SK-N-SH treated with all-trans-retinoic acid at 6 μM for 48 hours (cell line): Measurements from ENCODE around the gene NPEPL1.

Source experiments
- ATAC-seq: fragments of 200-7000 bp; cut with Tn5 transposase; 3 replicates; pipeline ENCODE4 v1.9.1; 2020; ENCODE audit warnings: mild to moderate bottlenecking, moderate library complexity
- ARNTL ChIP-seq: fragments of 450-650 bp; formaldehyde crosslinking; IDR thresholded peaks from 2 replicates; pipeline ENCODE4 v1.5.0; 2020; ENCODE audit warnings: low read depth, mild to moderate bottlenecking, moderate library complexity, borderline replicate concordance
- BACH2 ChIP-seq: fragments of 250-450 bp; sonication (Bioruptor Pico); IDR thresholded peaks from 2 replicates; pipeline ENCODE4 v1.9.0; 2021; ENCODE audit warnings: mild to moderate bottlenecking, borderline replicate concordance
- CREB5 ChIP-seq: fragments of 250-450 bp; sonication (Bioruptor Pico); IDR thresholded peaks from 2 replicates; pipeline ENCODE4 v1.5.1; 2020; ENCODE audit warnings: low read depth, mild to moderate bottlenecking, moderate library complexity
- CSDC2 ChIP-seq: fragments of 250-450 bp; sonication (Bioruptor Pico); IDR thresholded peaks from 2 replicates; pipeline ENCODE4 v1.5.0; 2020; ENCODE audit warnings: mild to moderate bottlenecking, moderate library complexity
- GLIS3 ChIP-seq: fragments of 250-450 bp; sonication (Bioruptor Pico); IDR thresholded peaks from 2 replicates; pipeline ENCODE4 v1.5.0; 2020; ENCODE audit warnings: mild to moderate bottlenecking, moderate library complexity
- ISL1 ChIP-seq: fragments of 250-450 bp; sonication (Bioruptor Pico); IDR thresholded peaks from 2 replicates; pipeline ENCODE4 v2.1.2; 2022; ENCODE audit warnings: mild to moderate bottlenecking, moderate library complexity
- OSR1 ChIP-seq: fragments of 250-450 bp; sonication (Bioruptor Pico); IDR thresholded peaks from 2 replicates; pipeline ENCODE4 v1.8.0; 2022; ENCODE audit warnings: moderate library complexity, mild to moderate bottlenecking, inconsistent platforms
- PATZ1 ChIP-seq: fragments of 250-450 bp; sonication (Bioruptor Pico); IDR thresholded peaks from 2 replicates; pipeline ENCODE4 v1.8.0; 2020; ENCODE audit warnings: mild to moderate bottlenecking, moderate library complexity, borderline replicate concordance
- POU6F1 ChIP-seq: fragments of 250-450 bp; sonication (Bioruptor Pico); IDR thresholded peaks from 2 replicates; pipeline ENCODE4 v1.8.0; 2021; ENCODE audit warnings: low read depth, mild to moderate bottlenecking, moderate library complexity, borderline replicate concordance
- PPARA ChIP-seq: fragments of 250-450 bp; sonication (Bioruptor Pico); IDR thresholded peaks from 2 replicates; pipeline ENCODE4 v1.5.0; 2020; ENCODE audit warnings: mild to moderate bottlenecking, borderline replicate concordance
- RARB ChIP-seq: fragments of 250-450 bp; sonication (Bioruptor Pico); IDR thresholded peaks from 2 replicates; pipeline ENCODE4 v1.8.0; 2021; ENCODE audit warnings: mild to moderate bottlenecking, moderate library complexity
- SNAI2 ChIP-seq: fragments of 250-450 bp; sonication (Bioruptor Pico); IDR thresholded peaks from 2 replicates; pipeline ENCODE4 v1.5.0; 2020; ENCODE audit warnings: mild to moderate bottlenecking, moderate library complexity
- TCF4 ChIP-seq: fragments of 250-450 bp; sonication (Bioruptor Pico); IDR thresholded peaks from 2 replicates; pipeline ENCODE4 v1.8.0; 2021; ENCODE audit warnings: mild to moderate bottlenecking, moderate library complexity, borderline replicate concordance
- TOX ChIP-seq: fragments of 250-450 bp; sonication (Bioruptor Pico); IDR thresholded peaks from 2 replicates; pipeline ENCODE4 v1.8.0; 2021; ENCODE audit warnings: mild to moderate bottlenecking, moderate library complexity, borderline replicate concordance
- TSHZ2 ChIP-seq: fragments of 250-450 bp; sonication (Bioruptor Pico); IDR thresholded peaks from 2 replicates; pipeline ENCODE4 v1.5.0; 2020; ENCODE audit warnings: mild to moderate bottlenecking, moderate library complexity
- ZC3H10 ChIP-seq: fragments of 250-450 bp; sonication (Bioruptor Pico); IDR thresholded peaks from 2 replicates; pipeline ENCODE4 v1.5.1; 2021; ENCODE audit warnings: mild to moderate bottlenecking, moderate library complexity
- ZFP3 ChIP-seq: fragments of 250-450 bp; sonication (Bioruptor Pico); IDR thresholded peaks from 2 replicates; pipeline ENCODE4 v1.5.0; 2020; ENCODE audit warnings: mild to moderate bottlenecking, moderate library complexity
- ZFP30 ChIP-seq: fragments of 450-650 bp; formaldehyde crosslinking; IDR thresholded peaks from 2 replicates; pipeline ENCODE4 v1.5.0; 2022; ENCODE audit warnings: mild to moderate bottlenecking, moderate library complexity
- ZNF565 ChIP-seq: fragments of 450-650 bp; formaldehyde crosslinking; conservative IDR thresholded peaks from 2 replicates; pipeline ENCODE4 v1.5.0; 2020; ENCODE audit warnings: low read depth, mild to moderate bottlenecking, moderate library complexity
- ZNF70 ChIP-seq: fragments of 450-650 bp; formaldehyde crosslinking; IDR thresholded peaks from 2 replicates; pipeline ENCODE4 v1.5.0; 2020; ENCODE audit warnings: mild to moderate bottlenecking, moderate library complexity
- ZNF8 ChIP-seq: fragments of 450-650 bp; formaldehyde crosslinking; IDR thresholded peaks from 2 replicates; pipeline ENCODE4 v1.5.0; 2020; ENCODE audit warnings: mild to moderate bottlenecking, moderate library complexity

The NPEPL1 gene

GRCh38 chr20:58678806-58679205, 13.8 kb upstream of the NPEPL1 start:
- TF ChIP-seq ZNF70 (CRISPR knock-in tag) = no peak
- no peak for TF ChIP-seq CREB5
- TF ChIP-seq OSR1 = no peak
- no peak for TF ChIP-seq ISL1 (CRISPR knock-in tag)
- no peak for TF ChIP-seq SNAI2
- no peak for TF ChIP-seq POU6F1 (CRISPR knock-in tag)
- TF ChIP-seq ARNTL (CRISPR knock-in tag) = no peak
- no peak for TF ChIP-seq TSHZ2
- TF ChIP-seq BACH2 (CRISPR knock-in tag) = no peak
- no peak for TF ChIP-seq ZNF8 (CRISPR knock-in tag)
- no peak for TF ChIP-seq TCF4 (CRISPR knock-in tag)
- no peak for ATAC-seq

- no peak for ATAC-seq
- TF ChIP-seq PATZ1 (CRISPR knock-in tag) (no peak), ISL1 (CRISPR knock-in tag) (no peak), RARB (CRISPR knock-in tag) (no peak), ZNF70 (CRISPR knock-in tag) (no peak), ARNTL (CRISPR knock-in tag) (no peak), CREB5 (no peak), GLIS3 (no peak), PPARA (no peak), ZNF8 (CRISPR knock-in tag) (no peak)
Observed at GRCh38 chr20:58682656-58683531, 9.7 kb upstream of the NPEPL1 start.

- ATAC-seq = no peak
- TF ChIP-seq TOX (CRISPR knock-in tag) (no peak), CSDC2 (CRISPR knock-in tag) (no peak), ZNF565 (CRISPR knock-in tag) (no peak), ZNF70 (CRISPR knock-in tag) (no peak), BACH2 (CRISPR knock-in tag) (no peak), PPARA (no peak), RARB (CRISPR knock-in tag) (no peak), ZFP3 (CRISPR knock-in tag) (no peak), ARNTL (CRISPR knock-in tag) (no peak), TCF4 (CRISPR knock-in tag) (no peak), GLIS3 (no peak), TSHZ2 (no peak), PATZ1 (CRISPR knock-in tag) (no peak), ZFP30 (CRISPR knock-in tag) (no peak), OSR1 (no peak), ZC3H10 (CRISPR knock-in tag) (no peak), ISL1 (CRISPR knock-in tag) (no peak), ZNF8 (CRISPR knock-in tag) (no peak), SNAI2 (no peak)
Observed at GRCh38 chr20:58684291-58684690, 8.3 kb upstream of the NPEPL1 start.
